GDM1 (cell line): ENCODE results near the gene TRERF1.
"Not testable (repeated sequence)": the region's sequence is repeated elsewhere in the genome, so short reads cannot be mapped to it uniquely, and the experiment has no call there.

Experiments used
- DNase-seq: peaks from one replicate; lab custom pipeline; 2025; lab: John Stamatoyannopoulos, UW

Gene TRERF1, protein sequence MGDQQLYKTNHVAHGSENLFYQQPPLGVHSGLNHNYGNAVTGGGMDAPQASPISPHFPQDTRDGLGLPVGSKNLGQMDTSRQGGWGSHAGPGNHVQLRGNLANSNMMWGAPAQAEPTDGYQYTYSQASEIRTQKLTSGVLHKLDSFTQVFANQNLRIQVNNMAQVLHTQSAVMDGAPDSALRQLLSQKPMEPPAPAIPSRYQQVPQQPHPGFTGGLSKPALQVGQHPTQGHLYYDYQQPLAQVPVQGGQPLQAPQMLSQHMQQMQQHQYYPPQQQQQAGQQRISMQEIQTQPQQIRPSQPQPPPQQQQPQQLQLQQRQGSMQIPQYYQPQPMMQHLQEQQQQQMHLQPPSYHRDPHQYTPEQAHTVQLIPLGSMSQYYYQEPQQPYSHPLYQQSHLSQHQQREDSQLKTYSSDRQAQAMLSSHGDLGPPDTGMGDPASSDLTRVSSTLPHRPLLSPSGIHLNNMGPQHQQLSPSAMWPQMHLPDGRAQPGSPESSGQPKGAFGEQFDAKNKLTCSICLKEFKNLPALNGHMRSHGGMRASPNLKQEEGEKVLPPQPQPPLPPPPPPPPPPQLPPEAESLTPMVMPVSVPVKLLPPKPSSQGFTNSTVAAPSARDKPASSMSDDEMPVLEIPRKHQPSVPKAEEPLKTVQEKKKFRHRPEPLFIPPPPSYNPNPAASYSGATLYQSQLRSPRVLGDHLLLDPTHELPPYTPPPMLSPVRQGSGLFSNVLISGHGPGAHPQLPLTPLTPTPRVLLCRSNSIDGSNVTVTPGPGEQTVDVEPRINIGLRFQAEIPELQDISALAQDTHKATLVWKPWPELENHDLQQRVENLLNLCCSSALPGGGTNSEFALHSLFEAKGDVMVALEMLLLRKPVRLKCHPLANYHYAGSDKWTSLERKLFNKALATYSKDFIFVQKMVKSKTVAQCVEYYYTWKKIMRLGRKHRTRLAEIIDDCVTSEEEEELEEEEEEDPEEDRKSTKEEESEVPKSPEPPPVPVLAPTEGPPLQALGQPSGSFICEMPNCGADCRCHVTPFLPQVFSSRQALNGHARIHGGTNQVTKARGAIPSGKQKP (N-terminal part only)

DNA sequence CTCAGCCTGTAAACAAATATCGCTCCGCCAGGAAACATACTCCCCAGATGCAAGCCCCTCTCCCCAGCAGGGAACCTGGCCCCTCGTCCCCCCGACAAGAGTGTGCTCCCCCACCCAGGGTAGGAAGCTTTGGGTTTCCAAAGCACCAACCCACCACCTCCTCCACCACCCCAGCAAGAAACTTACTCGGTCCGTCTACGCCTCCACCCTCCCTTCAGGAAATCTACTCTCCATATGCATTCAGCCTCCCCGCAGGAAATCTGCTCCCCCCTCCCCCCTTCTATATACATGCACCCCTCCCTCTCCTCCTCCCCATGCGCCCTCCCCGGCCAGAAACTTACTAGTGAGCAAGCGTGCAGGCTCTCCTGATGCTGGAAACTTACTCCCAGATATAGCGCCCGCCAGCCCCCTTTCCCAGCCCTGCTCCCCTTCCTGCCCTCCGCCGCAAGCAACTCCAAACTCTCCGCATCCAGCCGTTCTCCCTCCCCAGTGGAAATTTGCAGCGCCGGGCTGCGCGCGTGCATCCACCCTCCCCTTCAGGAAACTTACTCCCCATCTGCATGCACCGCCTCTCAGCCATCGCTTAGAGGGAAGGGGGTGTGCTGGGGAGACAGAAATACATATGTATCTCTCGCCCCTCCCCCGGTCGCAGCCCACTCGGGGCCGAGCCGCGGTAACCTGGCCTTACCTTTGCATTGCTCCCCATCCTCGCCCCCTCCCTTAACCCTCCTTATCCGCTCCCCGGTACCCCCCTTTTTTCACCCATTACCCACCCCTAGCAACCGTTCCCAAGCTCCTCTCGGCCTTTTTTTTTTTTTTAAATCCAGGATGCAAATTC, at the start of gene TRERF1:
TRERF1 (minus strand) TSS at position 594 of the 838 bp plus-strand sequence. CDS start 182,336 bp downstream, outside the sequence.
- DNase-seq: peak; percentile 61

DNA sequence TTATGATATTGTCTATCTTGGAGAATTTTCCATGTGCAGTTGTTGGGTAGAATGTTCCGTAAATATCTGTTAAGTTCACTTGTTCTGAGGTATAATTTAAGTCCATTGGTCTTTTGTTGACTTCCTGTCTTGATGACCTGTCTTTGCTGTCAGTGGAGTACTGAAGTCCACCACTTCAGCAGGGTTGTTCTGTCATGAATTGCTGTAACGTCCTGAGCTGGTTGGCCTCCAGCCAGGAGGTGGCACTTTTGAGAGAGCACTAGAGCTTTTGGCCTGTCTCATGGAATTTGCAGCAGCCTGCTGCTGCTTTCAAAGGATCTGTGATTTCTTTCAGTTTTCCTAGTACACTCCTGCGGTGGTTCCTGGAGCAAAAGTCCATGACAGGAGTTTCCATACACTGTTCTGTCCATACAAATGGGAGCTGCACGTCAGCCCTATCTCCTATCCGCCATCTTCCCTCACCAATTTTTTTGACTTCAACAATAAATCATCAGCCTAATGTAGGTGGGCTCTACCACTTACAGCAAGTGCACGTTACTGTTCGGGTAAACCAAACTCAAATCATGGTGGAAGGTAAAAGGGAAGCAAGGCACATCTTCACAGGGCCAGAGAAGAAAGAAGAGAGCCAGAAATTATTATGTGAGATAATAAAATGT, 46.9 kb upstream of the TRERF1 start:
- DNase-seq: no peak

DNA sequence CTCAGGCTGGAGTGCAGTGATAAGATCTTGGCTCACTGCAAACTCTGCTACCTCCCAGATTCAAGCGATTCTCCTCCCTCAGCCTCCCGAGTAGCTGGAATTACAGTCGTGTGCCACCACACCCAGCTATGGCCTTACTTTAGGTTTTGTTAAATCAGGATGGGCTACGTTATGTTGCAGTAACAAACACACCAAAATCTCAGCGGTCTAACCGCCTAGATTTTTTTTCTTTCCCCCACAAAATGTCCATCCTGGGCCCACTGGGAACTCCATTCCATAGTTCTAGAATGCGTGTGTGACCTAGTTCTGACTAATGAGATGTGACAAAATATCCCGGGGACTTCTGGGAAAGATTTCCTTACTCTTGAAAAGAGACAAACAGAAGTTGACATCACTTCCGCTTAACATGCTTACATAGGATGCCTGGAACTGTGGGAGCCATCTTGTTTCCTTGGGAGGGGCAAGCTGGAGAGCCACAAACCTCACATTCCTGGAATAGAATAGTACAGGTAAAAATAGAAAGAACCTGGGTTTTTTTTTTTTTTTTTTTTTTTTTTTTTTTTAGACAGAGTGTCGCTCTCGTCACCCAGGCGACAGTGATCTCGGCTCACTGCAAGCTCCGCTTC, 42.3 kb upstream of the TRERF1 start:
- no peak for DNase-seq

DNA sequence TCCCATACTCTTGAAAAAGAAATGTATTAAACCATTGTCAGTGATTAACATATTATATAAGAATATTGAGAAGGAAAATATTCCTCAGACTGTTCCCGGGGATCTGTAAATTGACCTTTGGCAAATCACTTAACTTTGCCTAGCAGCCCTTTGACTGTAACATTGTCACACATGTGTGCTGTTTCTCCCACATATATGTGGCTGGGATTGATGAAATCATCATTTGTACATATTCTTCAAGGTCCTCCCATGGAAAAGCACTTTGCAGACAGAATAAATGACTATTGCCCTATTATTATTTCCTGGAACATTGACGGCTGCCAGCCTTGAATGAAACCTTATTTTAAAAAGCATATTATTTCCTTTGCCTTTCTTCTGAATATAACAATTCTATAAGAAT, 36.4 kb upstream of the TRERF1 start:
- no peak for DNase-seq

DNA sequence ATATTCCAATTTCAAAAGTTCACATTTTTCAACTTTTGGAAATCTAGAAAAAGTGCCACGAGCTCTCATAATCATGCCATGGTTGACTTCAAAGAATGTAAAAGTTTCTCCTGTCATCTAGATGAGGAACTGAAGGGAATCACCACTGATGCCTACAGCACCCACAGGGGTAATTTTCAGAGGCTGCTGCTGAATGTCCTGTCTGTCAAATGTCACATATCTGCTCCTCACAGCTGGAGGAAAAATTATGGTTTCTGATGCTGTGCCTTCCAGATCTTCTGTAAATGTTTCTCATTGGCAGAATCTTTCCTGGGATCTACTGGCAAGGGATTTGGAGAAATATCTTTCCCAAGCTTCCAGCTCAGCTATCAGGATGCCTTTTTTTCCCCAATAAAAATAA, 32.5 kb upstream of the TRERF1 start:
- DNase-seq: no peak

DNA sequence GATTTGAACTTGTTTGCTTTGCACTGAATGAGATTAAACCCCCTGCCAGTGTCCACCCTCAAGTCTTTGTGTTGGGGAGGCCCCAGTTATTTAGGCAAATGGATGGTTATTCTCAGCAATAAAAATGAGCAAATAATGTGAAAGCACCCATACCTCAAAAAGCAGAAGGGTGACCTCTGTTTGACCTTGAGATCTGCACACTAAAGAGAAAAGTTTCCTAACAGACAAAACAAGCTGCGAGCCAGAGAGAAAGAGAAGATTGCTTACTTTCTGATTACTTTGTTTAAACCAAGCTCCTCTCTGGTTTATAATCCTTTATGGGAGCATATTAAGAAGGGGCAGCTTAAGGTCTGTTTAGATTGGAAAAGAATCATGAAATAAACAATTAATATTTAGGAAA, 30.4 kb upstream of the TRERF1 start:
- DNase-seq: no peak

DNA sequence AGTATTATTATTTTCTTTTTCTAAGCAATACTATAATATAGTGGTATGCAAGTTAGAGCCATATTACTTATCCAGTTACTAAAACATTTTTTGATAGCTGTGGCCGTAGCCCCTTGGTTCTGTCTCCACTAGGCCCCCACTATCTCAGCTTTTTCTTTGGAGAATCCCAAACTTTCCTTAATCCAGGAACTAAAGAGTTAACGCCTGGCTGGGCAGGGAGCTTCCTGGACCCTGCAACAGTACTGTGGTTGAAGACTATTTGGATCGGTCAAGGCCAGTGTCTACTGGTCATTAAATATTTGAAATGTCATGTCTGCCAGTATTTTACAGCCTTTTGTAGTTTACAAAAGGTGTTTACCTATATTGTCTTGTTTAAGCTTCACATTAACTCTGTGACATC, 20.0 kb upstream of the TRERF1 start:
- DNase-seq: no peak

DNA sequence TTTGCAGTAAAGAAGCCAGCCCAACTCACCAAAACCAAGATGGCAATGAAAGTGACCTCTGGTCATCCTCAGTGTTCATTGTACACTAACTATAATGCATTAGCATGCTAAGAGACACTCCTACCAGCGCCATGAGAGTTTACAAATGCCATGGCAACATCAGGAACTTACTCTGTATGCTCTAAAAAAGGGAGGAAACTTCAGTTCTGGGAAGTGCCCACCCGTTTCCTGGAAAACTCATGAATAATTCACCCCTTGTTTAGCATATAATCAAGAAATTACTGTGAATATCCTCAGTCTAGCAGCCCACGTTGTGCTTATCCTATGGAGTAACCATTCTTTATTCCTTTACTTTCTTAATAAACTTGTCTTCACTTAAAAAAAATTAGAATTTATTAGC, 19.4 kb upstream of the TRERF1 start:
- no peak for DNase-seq

DNA sequence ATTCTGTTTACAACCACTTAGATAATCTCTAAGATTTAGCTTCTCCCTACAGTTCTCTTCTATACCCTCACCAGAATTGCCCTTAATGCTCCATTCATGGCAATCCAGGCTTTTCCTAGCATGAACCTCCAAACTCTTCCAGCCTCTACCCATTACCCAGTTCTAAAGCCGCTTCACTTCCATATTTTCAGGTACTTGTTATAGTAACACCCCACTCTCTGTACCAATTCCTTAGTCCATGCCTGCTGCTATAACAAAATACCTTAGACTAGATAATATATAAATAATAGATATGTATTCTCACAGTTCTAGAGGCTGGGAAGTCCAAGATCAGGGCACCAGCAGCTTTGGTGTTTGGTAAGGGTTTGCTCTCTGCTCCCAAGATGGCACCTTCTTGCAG, 16.5 kb upstream of the TRERF1 start:
- DNase-seq: no peak

DNA sequence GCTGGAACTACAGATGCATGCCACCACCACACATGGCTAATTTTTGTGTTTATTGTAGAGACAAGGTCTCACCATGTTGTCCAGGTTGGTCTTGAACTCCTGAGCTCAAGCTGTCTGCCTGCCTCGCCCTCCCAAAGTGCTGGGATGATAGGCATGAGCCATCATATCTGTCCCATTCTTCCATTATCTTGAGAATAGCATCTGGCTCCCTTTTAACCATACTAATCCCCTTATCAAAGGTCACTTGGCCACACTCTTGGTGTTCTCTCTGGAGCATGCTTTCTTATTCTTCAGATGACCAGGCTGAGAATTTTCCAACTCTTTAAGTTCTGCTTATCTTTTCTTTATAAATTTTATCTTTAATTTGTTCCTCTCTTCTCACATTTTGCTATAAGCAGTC, 15.9 kb upstream of the TRERF1 start:
- DNase-seq: no peak

DNA sequence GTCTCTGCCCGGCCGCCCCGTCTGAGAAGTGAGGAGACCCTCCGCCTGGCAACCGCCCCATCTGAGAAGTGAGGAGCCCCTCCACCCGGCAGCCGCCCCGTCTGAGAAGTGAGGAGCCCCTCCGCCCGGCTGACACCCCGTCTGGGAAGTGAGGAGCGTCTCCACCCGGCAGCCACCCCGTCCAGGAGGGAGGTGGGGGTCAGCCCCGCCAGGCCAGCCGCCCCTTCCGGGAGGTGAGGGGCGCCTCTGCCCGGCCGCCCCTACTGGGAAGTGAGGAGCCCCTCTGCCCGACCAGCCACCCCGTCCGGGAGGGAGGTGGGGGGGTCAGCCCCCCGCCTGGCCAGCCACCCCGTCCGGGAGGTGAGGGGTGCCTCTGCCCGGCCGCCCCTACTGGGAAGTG, 14.7 kb upstream of the TRERF1 start:
- not testable (repeated sequence) for DNase-seq

DNA sequence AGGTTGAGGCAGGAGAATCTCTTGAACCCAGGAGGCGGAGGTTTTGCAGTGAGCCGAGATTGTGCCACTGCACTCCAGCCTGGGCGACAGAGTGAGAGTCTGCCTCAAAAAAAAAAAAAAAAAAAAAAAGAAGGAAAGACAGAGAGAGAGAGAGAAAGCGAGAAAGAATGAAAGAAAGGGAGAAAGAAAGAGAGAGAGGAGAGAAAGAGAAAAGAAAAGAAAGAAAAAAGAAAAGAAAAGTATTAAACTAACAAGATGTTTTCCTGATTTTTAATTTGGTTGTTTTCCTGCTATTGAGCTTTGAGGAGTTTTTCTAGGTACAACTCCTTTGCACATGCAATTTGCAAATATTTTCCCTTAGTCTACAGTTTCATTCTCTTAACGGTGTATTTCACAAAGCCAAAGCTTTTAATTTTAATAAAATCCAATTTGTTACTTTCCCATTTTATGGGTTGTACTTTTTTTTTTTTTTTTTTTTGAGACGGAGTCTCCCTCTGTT, 10.8 kb upstream of the TRERF1 start:
- DNase-seq: no peak

DNA sequence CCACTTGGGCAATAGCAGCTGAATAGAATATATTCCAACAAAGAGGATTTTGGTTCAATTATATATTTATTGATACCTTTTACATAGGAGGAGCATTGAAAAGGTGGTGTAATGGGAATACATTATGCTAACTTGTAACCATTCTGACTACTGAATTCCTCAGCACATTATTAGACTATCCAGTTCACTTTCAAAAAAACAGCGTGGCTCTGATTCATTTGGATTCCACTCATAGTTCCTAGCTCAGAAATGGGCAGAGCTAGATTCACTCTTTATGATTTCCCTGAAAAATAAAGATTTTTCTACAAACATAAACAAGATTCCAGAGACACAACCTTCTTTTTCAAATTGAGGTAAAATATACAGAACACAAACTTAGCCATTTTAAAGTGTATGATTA, 9.2 kb upstream of the TRERF1 start:
- no peak for DNase-seq

DNA sequence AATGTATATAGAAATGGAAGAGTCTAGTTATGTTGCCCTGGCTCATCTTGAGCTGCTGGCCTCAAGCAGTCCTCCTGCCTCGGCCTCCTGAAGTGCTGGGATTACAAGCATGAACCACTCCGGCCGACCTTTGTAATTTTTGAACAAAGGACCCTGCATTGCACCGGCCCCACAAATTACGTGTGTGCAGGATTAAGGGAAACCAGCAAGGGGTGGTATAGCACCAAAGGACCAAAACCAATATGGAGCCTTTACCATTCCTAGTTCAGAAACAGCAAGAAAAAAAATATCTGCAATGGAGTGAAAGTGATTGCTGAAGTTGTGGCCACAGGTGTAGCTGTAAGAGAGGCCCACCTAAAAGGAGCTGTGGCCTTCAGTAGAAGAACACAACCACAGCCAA, 8.2 kb upstream of the TRERF1 start:
- no peak for DNase-seq

DNA sequence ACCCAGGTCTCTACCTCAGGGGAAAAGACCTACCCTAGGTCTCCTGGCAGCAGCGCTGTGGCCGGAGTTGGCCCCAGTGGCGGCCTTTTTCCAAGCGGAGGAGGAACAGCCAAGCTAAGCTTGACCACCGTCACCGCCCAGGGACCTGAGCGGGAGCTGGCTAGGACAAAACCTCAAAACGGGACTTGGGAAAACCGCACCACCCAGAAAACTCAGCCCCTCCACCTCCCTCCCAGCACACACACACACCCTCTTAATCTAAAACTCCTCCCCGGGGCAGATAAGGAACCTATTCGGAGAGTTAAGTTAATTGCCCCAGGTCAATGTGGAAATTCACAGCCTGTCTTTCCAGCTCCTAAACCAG, 2.7 kb upstream of the TRERF1 start:
- no peak for DNase-seq

DNA sequence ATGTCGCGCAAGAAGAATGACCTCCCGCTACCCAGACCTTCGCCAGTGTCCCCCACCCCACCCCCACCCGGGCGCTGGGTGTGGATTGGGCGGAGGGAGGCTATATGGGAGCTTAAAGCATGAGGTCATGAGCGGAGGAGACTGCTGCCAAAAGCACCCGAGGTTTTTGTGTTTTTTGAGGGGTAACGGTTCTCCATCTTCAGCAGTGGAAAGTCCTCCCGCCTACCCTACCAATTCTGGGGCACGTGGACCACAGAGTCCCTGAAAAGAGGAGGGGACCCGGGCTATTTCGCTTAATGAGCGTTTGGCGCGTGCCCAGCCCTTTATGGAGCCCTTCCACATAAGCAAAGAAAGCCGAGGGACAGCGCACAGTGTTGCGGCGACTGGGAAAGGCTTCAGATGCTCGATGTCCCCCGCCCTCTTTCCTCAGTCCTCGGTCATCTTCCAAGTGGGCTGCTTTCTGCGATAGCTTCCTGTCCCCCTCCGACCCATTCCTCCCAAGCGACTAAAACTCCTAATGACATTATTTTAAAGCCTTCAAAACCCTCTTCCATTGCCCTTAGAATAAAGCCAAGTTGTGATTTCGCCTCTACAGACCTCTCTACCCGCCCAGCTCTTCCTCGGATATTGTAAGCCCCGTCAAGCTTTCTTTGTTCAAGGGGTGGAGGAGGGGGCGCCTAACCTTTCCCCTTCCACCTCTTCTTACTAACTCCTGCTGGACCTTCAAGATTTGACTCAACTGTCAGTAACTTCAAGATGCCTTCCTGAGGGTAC, 2.1 kb upstream of the TRERF1 start:
- no peak for DNase-seq

DNA sequence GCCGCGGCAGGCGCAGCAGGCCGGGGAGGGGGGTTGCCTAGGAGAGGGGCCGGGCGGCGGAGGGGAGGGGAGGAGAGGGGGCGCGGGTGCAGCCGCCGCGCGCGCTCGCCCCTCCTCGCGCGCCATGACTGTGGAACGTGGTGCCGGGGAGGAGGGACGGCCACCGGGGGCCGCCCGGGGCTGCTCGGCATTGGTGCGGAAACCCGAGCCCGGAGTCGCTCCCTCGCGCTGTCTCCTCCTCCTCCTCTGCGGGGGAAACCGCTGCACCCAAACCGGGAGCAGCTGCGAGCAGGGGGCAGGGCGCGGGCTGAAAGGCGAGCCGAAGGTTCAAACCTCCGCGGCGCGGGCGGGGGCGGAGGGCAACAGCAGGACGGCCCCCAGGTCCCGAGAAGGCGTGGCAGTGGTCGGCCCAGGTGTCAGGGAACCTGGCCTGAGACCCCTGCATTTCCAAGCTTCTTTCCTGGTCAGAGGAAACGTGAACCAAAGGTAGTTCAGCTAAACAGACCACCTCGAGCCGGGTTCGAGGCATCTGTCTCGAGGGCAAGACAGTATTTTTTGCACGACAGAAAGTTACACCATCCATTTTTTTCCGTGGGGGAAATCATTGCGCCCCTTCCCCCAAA, 1.4 kb upstream of the TRERF1 start:
- peak; percentile 89 for DNase-seq

DNA sequence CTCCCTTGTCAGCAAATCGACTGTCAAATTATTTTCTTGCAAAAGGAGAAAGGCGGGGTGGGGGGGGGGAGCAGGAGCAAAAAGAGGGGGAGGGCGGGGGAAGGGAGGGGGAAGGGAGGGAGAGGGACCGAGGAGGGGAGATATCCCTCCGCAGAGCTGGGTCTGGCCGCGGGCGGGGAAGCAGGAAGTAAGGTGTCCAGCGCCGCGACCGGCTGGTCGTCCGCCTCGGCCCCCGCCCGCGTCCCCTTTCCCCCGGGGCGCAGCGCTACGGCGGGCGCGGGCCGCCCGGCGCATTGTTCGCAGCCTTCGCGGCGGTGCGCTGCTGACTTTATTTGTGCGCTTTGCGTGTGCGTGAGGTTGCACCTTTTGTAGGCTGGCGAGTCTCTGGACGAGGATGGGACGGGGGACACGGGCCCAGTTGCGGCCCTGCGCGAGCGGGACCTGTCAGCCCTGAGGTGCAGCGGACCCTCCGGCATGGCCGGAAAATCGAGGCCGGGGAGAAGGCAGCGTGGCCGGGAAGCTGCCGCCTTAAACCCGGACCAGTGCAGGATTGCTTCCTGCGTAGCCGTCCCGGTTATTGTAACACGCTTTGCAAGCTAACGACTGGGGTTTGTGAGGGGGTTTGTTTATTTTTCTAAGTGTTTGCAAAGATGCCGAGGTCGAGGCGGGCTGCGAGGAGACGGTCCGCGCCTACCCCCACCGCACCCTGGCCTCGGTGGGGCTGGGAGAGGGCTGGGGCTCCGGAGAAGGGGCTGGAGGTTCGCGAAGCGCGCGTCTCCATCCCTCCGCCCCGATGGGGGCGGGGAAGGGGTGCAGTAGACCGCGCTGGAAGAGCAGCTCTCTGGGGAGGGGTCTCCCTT, 675 bp upstream of the TRERF1 start:
- peak; percentile 63 for DNase-seq
